HepG2 (cell line): ENCODE data around the gene TMEM131L. TPM values are rescaled to one million over a fixed set of nuclear protein-coding genes. Genes with fewer than 3 reads are reported as not detected.

Source experiments
- ATAC-seq: fragments of 200-7000 bp; cut with Tn5 transposase; 3 replicates; pipeline ENCODE4 v1.9.1; 2020; ENCODE audit warnings: mild to moderate bottlenecking, moderate library complexity
- BruUV-seq: library from RNA; stranded (reverse); fragments of 400-500 nt; replicated peaks from 2 replicates; lab custom pipeline; 2021; lab: Mats Ljungman, UMichigan
- CTCF ChIA-PET: fragments of 300-600 bp; formaldehyde crosslinking; extraction: SDS; loops from one replicate; lab custom pipeline; 2021; ENCODE audit warnings: low total read pairs, inconsistent platforms, low intra/inter-chr PET ratio; lab: Yijun Ruan, JAX
- POLR2A ChIA-PET: fragments of 350-600 bp; sonication (Branson Sonifier 250); formaldehyde crosslinking; loops from one replicate; lab custom pipeline; 2020; ENCODE audit warnings: antibody characterized with exemption, inconsistent platforms; lab: Yijun Ruan, JAX
- DNase-seq: peaks from one replicate; pipeline ENCODE4 v3.0.0-alpha.2; 2015; ENCODE audit warnings: low spot score
- FAIRE-seq: peaks from 3 replicates; lab custom pipeline; 2011; peaks lifted over from hg19 to GRCh38; lab: Jason Lieb, UNC
- H2AFZ ChIP-seq: one replicate; pipeline ENCODE4 v1.6.1; 2011; ENCODE audit warnings: low read length, inconsistent platforms
- H3K27ac ChIP-seq: fragments of 300-600 bp; 3 replicates; pipeline ENCODE4 v1.8.0; 2011; ENCODE audit warnings: mixed run types, mild to moderate bottlenecking, mixed read lengths, low read length, inconsistent platforms; ENCODE audit not compliant: insufficient read depth; ENCODE audit errors: extremely low read length
- H3K27me3 ChIP-seq, 2 experiments: fragments of 200-600 bp in 1 of 2; 2 replicates in 1 of 2; 3 replicates in 1 of 2; pipeline versions ENCODE4 v1.6.0 to v1.8.0; 2011; ENCODE audit warnings: low read length in 2 of 2, mild to moderate bottlenecking in 2 of 2, moderate library complexity in 2 of 2, inconsistent platforms in 1 of 2; ENCODE audit not compliant: insufficient read depth in 2 of 2, control insufficient read depth in 1 of 2
- H3K36me3 ChIP-seq, 2 experiments: fragments of 200-600 bp in 1 of 2; replicated peaks in 1 of 2; 2 replicates in 1 of 2; 3 replicates in 1 of 2; pipeline versions ENCODE4 v1.5.1 to v1.8.0; 2011; ENCODE audit warnings: low read length in 2 of 2, inconsistent platforms in 1 of 2; ENCODE audit not compliant: insufficient read depth in 2 of 2, control insufficient read depth in 1 of 2
- H3K4me1 ChIP-seq: 2 replicates; pipeline ENCODE4 v1.5.1; 2012; ENCODE audit warnings: low read length, inconsistent platforms; ENCODE audit not compliant: insufficient read depth
- H3K4me2 ChIP-seq: 2 replicates; pipeline ENCODE4 v1.6.0; 2011; ENCODE audit warnings: low read depth, low read length, inconsistent platforms
- H3K4me3 ChIP-seq, 3 experiments: fragments of 200-600 bp in 1 of 3; sonication (generic), shearing (Covaris generic) in 1 of 3; replicated peaks in 1 of 3; 2 replicates each; pipeline ENCODE4 v1.5.1; 2011 to 2016; ENCODE audit warnings: low read length in 3 of 3, inconsistent platforms in 2 of 3, low read depth in 2 of 3, mild to moderate bottlenecking in 2 of 3, control low read depth in 1 of 3, mixed read lengths in 1 of 3; ENCODE audit not compliant: insufficient read depth in 1 of 3
- H3K79me2 ChIP-seq: one replicate; pipeline ENCODE4 v1.6.1; 2011; ENCODE audit warnings: low read length, inconsistent platforms; ENCODE audit not compliant: insufficient read depth
- H3K9ac ChIP-seq: 2 replicates; pipeline ENCODE4 v1.6.0; 2011; ENCODE audit warnings: mild to moderate bottlenecking, low read depth, low read length, inconsistent platforms; ENCODE audit not compliant: insufficient read depth
- H3K9me3 ChIP-seq: 2 replicates; pipeline ENCODE4 v1.5.1; 2012; ENCODE audit warnings: mild to moderate bottlenecking, low read length
- H4K20me1 ChIP-seq: 2 replicates; pipeline ENCODE4 v1.6.0; 2011; ENCODE audit warnings: inconsistent platforms, mild to moderate bottlenecking, low read length, moderate library complexity; ENCODE audit not compliant: insufficient read depth
- DR1 ChIP-seq: sonication (generic); formaldehyde crosslinking; IDR thresholded peaks from 2 replicates; pipeline ENCODE4 v1.8.0; 2021; ENCODE audit warnings: mild to moderate bottlenecking, missing genetic modification reagents, inconsistent platforms
- ELF3 ChIP-seq: IDR thresholded peaks from 2 replicates; pipeline ENCODE4 v1.6.1; 2016; ENCODE audit warnings: missing genetic modification reagents, missing compliant biosample characterization
- FOXM1 ChIP-seq: sonication (generic); formaldehyde crosslinking; IDR thresholded peaks from 2 replicates; pipeline ENCODE4 v1.5.0; 2020; ENCODE audit warnings: missing genetic modification reagents
- NPAS2 ChIP-seq: sonication (generic); formaldehyde crosslinking; IDR thresholded peaks from 2 replicates; pipeline ENCODE4 v1.8.0; 2022; ENCODE audit warnings: mild to moderate bottlenecking, missing genetic modification reagents, borderline replicate concordance
- PITX1 ChIP-seq: sonication (generic); formaldehyde crosslinking; IDR thresholded peaks from 2 replicates; pipeline ENCODE4 v1.5.1; 2020; ENCODE audit warnings: mild to moderate bottlenecking, missing genetic modification reagents
- ZNF230 ChIP-seq: sonication (generic); formaldehyde crosslinking; IDR thresholded peaks from 2 replicates; pipeline ENCODE4 v1.4.0; 2020; ENCODE audit warnings: mild to moderate bottlenecking, missing genetic modification reagents
- ZNF619 ChIP-seq: sonication (generic); formaldehyde crosslinking; IDR thresholded peaks from 2 replicates; pipeline ENCODE4 v1.4.0; 2020; ENCODE audit warnings: mild to moderate bottlenecking, missing genetic modification reagents
- ZNF841 ChIP-seq: sonication (generic); formaldehyde crosslinking; IDR thresholded peaks from 2 replicates; pipeline ENCODE4 v1.8.1; 2023; ENCODE audit warnings: missing genetic modification reagents, borderline replicate concordance
- WGBS: methylation state at CpG from one replicate; pipeline ENCODE4 v1.1.6; 2017; ENCODE audit warnings: low lambda C conversion rate; 5-methylcytosine and 5-hydroxymethylcytosine counted together
- in situ Hi-C: cut with HindIII; loops from 2 replicates; pipeline ENCODE4 v1.10.0; 2017; ENCODE audit warnings: low pct_unique_long_range_greater_than_20kb; ENCODE audit not compliant: extremely low pct_ligation_motif_present
- intact Hi-C: fragments of 100-400 bp; cut with micrococcal nuclease; formaldehyde crosslinking; loops from one replicate; pipeline ENCODE4 v1.10.0; 2022; ENCODE audit not compliant: unreplicated experiment
- polyA plus RNA-seq, 8 experiments: library from polyadenylated mRNA; depleted of rRNA in 3 of 8; stranded (reverse) in 7 of 8; unstranded in 1 of 8; fragments of >200 nt; fragmentation: Illumina TruSeq in 4 of 8; extraction: Trizol in 4 of 8; gene quantifications; 2 replicates each; pipeline versions ENCODE4 v1.2.1 to v1.2.3, GENCODE V29; 2011 to 2016; ENCODE audit warnings: low read depth in 4 of 8, missing spikeins in 1 of 8, mixed read lengths in 1 of 8; ENCODE audit not compliant: insufficient read depth in 1 of 8
- total RNA-seq, 5 experiments: library from RNA; depleted of rRNA; stranded (reverse); fragments of >200 nt; fragmentation: Illumina TruSeq; extraction: Trizol; gene quantifications; 2 replicates each; pipeline ENCODE4 v1.2.3, GENCODE V29; 2016; ENCODE audit warnings: low read depth in 1 of 5
- TF ChIP-seq, protein P1 (sequence below): fragments of 450-650 bp; IDR thresholded peaks from 2 replicates; pipeline ENCODE4 v1.6.1; 2016
- TF ChIP-seq, protein P2 (sequence below): sonication (generic); formaldehyde crosslinking; IDR thresholded peaks from 2 replicates; pipeline ENCODE4 v1.5.1; 2020; ENCODE audit warnings: mild to moderate bottlenecking, moderate library complexity, missing genetic modification reagents

The TMEM131L gene
- total and polyA plus RNA-seq, 2 of the 13 experiments (the other 11 are each of a cell fraction or from before 2014, with no cell fraction given): 2.2 to 4.5 TPM

DNA sequence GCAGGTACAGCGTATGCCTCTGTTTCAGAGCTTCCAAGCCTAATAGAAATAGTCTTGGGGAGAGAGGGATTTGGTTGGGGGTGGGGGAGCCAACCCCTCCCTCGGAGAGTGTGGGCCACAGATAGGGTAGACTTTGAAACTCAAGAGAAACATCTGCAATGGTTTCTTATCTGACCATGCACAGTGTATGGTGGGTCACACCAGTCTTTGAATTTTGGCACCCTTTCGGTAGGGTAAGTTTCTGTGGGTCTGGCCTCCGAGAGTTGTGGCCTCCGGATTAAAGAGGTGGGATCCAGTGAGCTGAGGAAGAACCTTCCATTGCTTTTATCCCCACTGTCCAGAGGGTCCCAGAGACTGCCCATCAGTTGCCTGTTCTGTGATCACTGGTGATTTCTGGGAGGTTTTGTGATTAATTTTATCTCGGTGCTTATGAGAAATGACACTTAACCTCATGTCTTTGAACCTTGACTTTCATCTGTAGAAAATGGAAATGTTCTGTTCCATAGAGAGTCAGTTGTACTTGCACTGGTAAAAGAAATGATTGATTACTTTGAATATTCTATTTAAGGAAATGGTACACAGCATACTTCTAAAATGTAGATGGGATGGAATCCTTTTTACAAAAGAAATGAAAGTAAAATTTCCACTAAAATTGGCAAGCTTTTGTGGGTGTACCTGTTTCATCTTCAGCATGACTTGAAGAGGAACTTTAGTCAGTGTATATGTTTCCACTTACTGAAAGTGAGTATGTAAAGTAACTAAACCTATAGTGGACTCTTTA, 62.7 kb downstream of the TMEM131L start:
- CTCF ChIA-PET: no interaction called here
- H2AFZ ChIP-seq: no peak overlapping the region
- ATAC-seq (no peak), DNase-seq (no peak), FAIRE-seq (no peak)
- H3K27me3 ChIP-seq: no peaks in the 10 kb centered on the region
- H4K20me1 ChIP-seq: no peaks in the 10 kb centered on the region
- no peak overlapping the region for H3K4me2 ChIP-seq
- in situ Hi-C loops: no loop called here
- H3K9ac ChIP-seq: no peak overlapping the region
- POLR2A ChIA-PET: no interaction called here
- H3K4me3 ChIP-seq: no peak overlapping the region
- no peaks in the 10 kb centered on the region for H3K9me3 ChIP-seq
- H3K27ac ChIP-seq: no peak overlapping the region
- H3K79me2 ChIP-seq: no peaks in the 10 kb centered on the region
- no peaks in the 10 kb centered on the region for H3K4me1 ChIP-seq
- intact Hi-C loops: no loop called here
- WGBS: 85% methylated on average over 6 of the region's 6 CpGs
- no TSS peak for BruUV-seq
- H3K36me3 ChIP-seq: no peaks in the 10 kb centered on the region
- TF ChIP-seq, protein P1, sequence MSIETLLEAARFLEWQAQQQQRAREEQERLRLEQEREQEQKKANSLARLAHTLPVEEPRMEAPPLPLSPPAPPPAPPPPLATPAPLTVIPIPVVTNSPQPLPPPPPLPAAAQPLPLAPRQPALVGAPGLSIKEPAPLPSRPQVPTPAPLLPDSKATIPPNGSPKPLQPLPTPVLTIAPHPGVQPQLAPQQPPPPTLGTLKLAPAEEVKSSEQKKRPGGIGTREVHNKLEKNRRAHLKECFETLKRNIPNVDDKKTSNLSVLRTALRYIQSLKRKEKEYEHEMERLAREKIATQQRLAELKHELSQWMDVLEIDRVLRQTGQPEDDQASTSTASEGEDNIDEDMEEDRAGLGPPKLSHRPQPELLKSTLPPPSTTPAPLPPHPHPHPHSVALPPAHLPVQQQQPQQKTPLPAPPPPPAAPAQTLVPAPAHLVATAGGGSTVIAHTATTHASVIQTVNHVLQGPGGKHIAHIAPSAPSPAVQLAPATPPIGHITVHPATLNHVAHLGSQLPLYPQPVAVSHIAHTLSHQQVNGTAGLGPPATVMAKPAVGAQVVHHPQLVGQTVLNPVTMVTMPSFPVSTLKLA: no peak
- TF ChIP-seq DR1 (CRISPR knock-in tag) (no peak), ELF3 (CRISPR knock-in tag) (no peak)

DNA sequence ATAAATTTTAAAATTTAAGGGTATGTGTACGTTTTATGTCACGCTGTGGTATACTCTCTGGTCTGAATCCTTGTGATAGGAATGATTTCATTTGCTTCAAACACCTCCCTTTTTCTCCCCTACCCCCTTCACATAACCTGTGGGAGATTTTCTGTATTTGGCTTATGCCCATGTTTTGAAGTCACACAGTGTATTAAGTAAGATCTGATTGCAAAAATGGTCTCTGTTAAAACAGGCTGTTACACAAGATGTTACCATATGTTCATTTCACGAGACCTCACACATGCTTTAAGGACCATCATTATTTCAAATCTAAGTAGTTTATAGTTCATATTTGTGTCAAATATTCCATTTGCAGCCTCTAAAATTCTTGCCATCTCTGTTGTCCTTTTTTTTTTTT, 63.5 kb downstream of the TMEM131L start:
- no peak for FAIRE-seq
- in situ Hi-C loops (no loop called here), intact Hi-C loops (no loop called here)
- no peak overlapping the region for H3K4me2 ChIP-seq
- TF ChIP-seq, protein P2, sequence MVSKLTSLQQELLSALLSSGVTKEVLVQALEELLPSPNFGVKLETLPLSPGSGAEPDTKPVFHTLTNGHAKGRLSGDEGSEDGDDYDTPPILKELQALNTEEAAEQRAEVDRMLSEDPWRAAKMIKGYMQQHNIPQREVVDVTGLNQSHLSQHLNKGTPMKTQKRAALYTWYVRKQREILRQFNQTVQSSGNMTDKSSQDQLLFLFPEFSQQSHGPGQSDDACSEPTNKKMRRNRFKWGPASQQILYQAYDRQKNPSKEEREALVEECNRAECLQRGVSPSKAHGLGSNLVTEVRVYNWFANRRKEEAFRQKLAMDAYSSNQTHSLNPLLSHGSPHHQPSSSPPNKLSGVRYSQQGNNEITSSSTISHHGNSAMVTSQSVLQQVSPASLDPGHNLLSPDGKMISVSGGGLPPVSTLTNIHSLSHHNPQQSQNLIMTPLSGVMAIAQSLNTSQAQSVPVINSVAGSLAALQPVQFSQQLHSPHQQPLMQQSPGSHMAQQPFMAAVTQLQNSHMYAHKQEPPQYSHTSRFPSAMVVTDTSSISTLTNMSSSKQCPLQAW (CRISPR knock-in tag): no peak
- TF ChIP-seq ZNF841 (CRISPR knock-in tag): no peak
- TF ChIP-seq NPAS2 (CRISPR knock-in tag): no peak
- no peak for TF ChIP-seq ZNF230 (CRISPR knock-in tag)
- TF ChIP-seq FOXM1 (CRISPR knock-in tag): no peak
- no peak for TF ChIP-seq ZNF619
- no peak for TF ChIP-seq PITX1 (CRISPR knock-in tag)
- ATAC-seq: no peak
- CTCF ChIA-PET: no interaction called here
- H3K4me1 ChIP-seq: no peaks in the 10 kb centered on the region
- no peak overlapping the region for H3K4me3 ChIP-seq
- no peaks in the 10 kb centered on the region for H4K20me1 ChIP-seq
- POLR2A ChIA-PET: no interaction called here
- no peaks in the 10 kb centered on the region for H3K79me2 ChIP-seq
- no peak overlapping the region for H3K9ac ChIP-seq
- no peak for DNase-seq
- no peaks in the 10 kb centered on the region for H3K27me3 ChIP-seq
- H2AFZ ChIP-seq: no peak overlapping the region
- no TSS peak for BruUV-seq
- no peaks in the 10 kb centered on the region for H3K36me3 ChIP-seq
- H3K9me3 ChIP-seq: no peaks in the 10 kb centered on the region
- 95% methylated on average over 3 of the region's 3 CpGs for whole genome bisulfite sequencing
- no peak overlapping the region for H3K27ac ChIP-seq
